ENCODE measurements around the gene RBM15B.

Gene RBM15B

DNA sequence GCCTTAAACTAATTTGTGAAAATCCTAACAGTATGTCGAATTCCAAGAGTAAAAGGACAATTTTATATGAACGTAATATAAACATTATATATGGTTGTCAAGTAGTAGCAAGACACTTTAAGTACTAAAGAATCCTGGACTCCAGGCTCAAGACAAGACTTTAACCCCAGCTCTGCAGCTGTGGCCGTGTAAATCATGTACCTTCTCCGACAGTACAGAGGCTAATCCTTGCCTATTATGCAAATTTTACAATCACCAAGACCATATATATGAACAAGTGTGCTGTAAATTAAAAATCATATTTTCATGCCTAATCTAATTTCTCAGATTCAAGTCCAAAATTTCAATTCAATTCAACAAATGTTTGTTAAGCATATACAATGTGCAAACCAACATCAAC, 35.8 kb downstream of the RBM15B start:
- no peak for DNase-seq (ENCODE audit: low read depth)
- no peak overlapping the region for H3K4me3 ChIP-seq (ENCODE audit: low read length)
- TF ChIP-seq, protein P1, sequence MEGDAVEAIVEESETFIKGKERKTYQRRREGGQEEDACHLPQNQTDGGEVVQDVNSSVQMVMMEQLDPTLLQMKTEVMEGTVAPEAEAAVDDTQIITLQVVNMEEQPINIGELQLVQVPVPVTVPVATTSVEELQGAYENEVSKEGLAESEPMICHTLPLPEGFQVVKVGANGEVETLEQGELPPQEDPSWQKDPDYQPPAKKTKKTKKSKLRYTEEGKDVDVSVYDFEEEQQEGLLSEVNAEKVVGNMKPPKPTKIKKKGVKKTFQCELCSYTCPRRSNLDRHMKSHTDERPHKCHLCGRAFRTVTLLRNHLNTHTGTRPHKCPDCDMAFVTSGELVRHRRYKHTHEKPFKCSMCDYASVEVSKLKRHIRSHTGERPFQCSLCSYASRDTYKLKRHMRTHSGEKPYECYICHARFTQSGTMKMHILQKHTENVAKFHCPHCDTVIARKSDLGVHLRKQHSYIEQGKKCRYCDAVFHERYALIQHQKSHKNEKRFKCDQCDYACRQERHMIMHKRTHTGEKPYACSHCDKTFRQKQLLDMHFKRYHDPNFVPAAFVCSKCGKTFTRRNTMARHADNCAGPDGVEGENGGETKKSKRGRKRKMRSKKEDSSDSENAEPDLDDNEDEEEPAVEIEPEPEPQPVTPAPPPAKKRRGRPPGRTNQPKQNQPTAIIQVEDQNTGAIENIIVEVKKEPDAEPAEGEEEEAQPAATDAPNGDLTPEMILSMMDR (conservative IDR thresholded peaks at IDR 0.05; ENCODE audit: low read depth, low read length) = no peak

DNA sequence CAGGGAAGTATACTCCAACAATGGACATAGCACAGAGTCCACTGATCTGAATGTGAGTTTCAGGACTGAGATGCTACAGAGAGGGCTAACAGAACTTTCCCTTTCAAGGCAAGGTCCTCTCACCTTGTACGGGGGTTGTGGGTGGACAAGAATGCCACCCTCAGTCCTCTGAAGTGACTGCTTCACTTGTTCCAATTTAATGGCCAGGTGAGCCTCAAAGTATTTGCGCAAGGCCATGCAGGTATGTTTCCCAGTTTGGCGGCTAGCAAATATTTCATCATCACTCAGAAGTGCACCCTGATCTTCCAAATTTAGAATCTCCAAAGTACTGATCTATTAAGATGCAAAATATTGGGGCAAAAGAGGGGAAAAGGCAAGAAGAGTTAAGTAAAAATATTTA, 38.1 kb downstream of the RBM15B start:
- TF ChIP-seq, protein P1 (conservative IDR thresholded peaks at IDR 0.05; ENCODE audit: low read depth, low read length) = no peak
- H3K4me3 ChIP-seq (ENCODE audit: low read length) = no peak overlapping the region
- no peak for DNase-seq (ENCODE audit: low read depth)

DNA sequence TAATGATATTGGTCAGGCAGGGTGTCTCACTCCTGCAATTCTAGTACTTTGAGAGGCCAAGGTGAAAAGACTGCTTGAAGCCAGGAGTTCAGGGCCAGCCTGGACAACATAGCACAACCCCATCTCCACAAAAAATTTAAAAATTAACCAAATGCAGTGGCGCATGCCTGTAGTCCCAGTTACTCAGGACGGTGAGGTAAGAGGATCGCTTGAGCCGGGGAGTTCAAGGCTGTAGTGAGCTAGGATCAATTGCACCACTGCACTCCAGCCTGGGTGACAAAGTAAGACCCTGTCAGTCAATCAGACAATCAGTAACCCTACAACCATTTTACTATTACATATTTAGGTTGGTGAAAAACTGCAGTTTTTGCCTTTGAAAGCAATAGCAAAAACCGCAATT, 43.0 kb downstream of the RBM15B start:
- DNase-seq (ENCODE audit: low read depth) = no peak
- H3K4me3 ChIP-seq (ENCODE audit: low read length) = no peak overlapping the region
- TF ChIP-seq, protein P1 (conservative IDR thresholded peaks at IDR 0.05; ENCODE audit: low read depth, low read length) = no peak

DNA sequence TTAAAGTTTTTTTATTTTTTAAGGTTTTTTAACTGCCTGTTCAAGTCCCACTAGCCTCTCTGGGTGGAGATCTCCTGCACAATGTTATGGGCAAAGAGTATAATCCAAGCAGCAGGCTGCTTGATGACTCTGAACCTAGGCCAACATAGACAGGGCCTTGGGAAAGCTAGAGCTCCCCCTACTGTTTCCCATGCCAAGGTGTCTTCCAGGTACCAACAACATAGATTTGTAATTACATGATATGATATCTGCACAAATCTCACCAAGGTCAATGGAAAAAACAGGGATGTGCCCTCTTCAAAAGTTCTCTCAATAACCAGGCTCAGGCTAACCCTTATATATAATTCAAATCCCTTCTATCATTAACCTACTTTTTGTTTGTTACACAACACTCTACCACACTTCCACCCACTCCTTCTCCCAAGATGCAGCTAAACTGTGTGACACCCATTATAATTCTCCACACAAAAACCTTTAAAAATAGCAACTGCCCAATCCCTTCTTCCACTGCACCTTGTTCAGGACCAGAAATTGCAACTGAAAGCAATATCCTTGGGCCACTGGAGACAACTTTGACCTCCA, 43.8 kb downstream of the RBM15B start:
- H3K4me3 ChIP-seq (ENCODE audit: low read length) = no peak overlapping the region
- DNase-seq (ENCODE audit: low read depth) = peak; percentile 25
- TF ChIP-seq, protein P1 (conservative IDR thresholded peaks at IDR 0.05; ENCODE audit: low read depth, low read length) = peak; percentile 88

DNA sequence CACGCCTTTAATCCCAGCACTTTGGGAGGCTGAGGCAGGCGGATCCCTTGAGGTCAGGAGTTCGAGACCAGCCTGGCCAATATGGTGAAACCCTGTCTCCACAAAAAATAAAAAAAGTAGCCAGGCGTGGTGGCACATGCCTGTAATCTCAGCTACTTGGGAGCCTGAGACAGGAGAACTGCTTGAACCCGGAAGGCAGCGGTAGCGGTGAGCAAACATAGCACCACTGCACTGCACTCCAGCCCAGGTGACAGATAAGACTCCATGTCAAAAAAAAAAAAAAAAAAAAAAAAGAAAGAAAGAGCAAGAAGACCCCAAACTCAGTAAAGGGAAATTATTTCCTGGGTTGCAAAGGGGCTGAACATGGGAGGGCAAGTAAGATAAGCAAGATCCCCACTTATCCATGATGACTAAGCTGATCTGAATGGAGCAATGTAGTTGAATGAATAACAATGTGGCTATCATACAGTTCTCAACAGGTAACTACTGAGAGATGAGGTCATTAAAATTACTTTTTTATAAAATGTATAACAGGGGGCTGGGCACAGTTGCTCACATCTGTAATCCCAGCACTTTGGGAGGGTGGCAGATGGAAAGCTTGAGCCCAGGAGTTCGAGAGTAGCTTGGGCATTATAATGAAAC, 46.0 kb downstream of the RBM15B start:
- H3K4me3 ChIP-seq (ENCODE audit: low read length) = no peak overlapping the region
- TF ChIP-seq, protein P1 (conservative IDR thresholded peaks at IDR 0.05; ENCODE audit: low read depth, low read length) = no peak
- no peak for DNase-seq (ENCODE audit: low read depth)

DNA sequence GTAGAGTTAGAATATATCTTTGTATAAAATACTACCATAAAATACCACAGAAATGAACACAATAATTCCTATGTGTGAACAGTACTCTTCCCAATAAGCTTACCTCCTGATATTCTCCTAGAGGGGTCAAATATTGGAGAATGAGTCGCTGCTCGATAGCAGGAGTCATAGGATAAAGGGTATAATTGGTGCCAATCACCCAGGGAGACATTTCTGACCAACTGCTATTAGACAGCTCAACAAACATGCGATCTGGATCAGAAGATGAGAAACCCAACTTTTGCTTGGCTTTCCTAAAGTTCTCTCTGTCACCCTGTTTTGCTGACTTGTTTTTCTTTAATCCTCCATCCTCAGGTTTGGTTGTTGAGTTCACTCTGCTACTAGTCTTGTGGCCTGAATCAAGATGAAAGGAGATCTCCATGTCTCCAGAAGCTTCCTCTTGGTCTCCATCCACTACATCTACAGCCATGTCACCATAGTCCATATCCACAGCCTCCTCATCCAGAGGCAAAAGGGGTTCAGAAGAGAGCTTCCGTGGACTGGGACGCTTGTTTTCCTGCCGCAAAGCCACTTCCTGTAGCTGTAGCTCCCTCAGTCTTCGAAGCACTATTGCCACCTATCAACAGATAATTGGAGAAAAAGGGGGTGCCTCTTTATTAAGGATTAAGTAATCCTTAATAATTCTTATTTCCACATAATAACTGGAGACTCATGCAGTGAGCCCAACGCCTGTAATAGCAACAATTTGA, 50.4 kb downstream of the RBM15B start:
- TF ChIP-seq, protein P1 (conservative IDR thresholded peaks at IDR 0.05; ENCODE audit: low read depth, low read length) = no peak
- H3K4me3 ChIP-seq (ENCODE audit: low read length) = no peak overlapping the region
- DNase-seq (ENCODE audit: low read depth) = no peak
